ENCODE data around the gene RHEB. TPM values are rescaled to one million over a fixed set of nuclear protein-coding genes. Genes with fewer than 3 reads are reported as not detected.
A peak's percentile ranks its signal among the peaks of the same experiment; 100 is the strongest.

Gene RHEB
- total RNA-seq, 4 donors from 2014 or later = 107 to 229 (median 155) TPM

DNA sequence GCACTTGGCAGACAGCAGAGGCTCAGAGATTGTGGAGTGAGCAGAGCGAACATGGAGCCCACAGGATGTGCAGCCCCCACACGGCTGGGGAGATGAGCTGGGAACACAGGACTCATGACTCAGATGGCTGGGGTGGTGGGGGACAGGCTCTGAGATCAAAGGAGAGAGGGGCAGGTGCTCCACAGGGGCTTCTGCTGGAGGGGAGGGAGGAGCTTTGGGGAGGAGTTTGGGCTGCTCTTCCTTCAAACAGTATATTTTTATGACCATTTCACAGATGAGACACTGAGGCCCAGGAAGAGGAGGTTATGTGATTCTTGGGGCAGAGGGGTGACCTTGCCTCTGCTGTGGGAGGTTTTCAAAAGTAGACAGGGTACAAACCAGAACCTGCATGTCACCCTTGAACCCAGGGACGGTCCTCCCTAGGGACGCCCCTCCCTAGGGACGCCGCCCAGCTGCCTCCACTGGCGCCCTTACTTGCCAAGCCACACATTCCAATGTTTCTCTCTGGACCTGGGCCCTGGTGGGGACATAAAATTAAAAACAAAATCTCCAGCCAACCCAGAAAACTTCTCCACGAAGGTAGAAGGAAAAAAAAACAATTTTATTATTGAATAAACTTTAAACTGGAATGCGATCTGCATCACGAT is 78.8 kb downstream of the RHEB start:
- peak overlapping the region in 2 of 4 donors; percentile 21 to 24 for H3K27ac ChIP-seq
- H3K9me3 ChIP-seq = no peaks in the 10 kb centered on the region
- no peaks in the 10 kb centered on the region for H3K36me3 ChIP-seq
- peak; percentile 9 for ATAC-seq
- H3K4me1 ChIP-seq = peaks cover 0 to 25% (median 22%) of the 10 kb centered on the region in 3 donors
- no peak overlapping the region for H3K4me3 ChIP-seq
- 41 to 63% methylated on average over 6 to 9 of the region's 10 CpGs for WGBS, 2 donors (ENCODE audit: low coverage in 1 of 2)
- peaks cover 26% of the 10 kb centered on the region for H3K27me3 ChIP-seq
- TF ChIP-seq CTCF (IDR thresholded peaks at IDR 0.05) (no peak), POLR2A (IDR thresholded peaks at IDR 0.05) (no peak), POLR2AphosphoS5 (IDR thresholded peaks at IDR 0.05) (no peak), EP300 (IDR thresholded peaks at IDR 0.05) (no peak)

GRCh38 chr7:151439855-151440798 is 79.6 kb downstream of the RHEB start, which contains the start of gene CRYGN:
CRYGN (minus strand) TSS chr7:151440141; CDS start chr7:151439917, 224 bp downstream.
- no peaks in the 10 kb centered on the region for H3K9me3 ChIP-seq
- ATAC-seq = peak; percentile 11
- peak within 1 kb of the TSS in 2 of 4 donors; percentile 21 to 24 for H3K27ac ChIP-seq
- peaks cover 0 to 25% (median 22%) of the 10 kb centered on the region in 3 donors for H3K4me1 ChIP-seq
- TF ChIP-seq POLR2A (IDR thresholded peaks at IDR 0.05) (no peak), POLR2AphosphoS5 (IDR thresholded peaks at IDR 0.05) (no peak), CTCF (IDR thresholded peaks at IDR 0.05) (no peak), EP300 (IDR thresholded peaks at IDR 0.05) (no peak)
- WGBS, 2 donors (ENCODE audit: low coverage in 1 of 2) = 25% methylated on average over 2 of the region's 51 CpGs; no CpG with 5 or more reads in 1 of the 2 donors
- H3K4me3 ChIP-seq = peak within 1 kb of the TSS in 1 of 2 donors; percentile 40
- H3K27me3 ChIP-seq = peaks cover 26% of the 10 kb centered on the region
- H3K36me3 ChIP-seq = no peaks in the 10 kb centered on the region

DNA sequence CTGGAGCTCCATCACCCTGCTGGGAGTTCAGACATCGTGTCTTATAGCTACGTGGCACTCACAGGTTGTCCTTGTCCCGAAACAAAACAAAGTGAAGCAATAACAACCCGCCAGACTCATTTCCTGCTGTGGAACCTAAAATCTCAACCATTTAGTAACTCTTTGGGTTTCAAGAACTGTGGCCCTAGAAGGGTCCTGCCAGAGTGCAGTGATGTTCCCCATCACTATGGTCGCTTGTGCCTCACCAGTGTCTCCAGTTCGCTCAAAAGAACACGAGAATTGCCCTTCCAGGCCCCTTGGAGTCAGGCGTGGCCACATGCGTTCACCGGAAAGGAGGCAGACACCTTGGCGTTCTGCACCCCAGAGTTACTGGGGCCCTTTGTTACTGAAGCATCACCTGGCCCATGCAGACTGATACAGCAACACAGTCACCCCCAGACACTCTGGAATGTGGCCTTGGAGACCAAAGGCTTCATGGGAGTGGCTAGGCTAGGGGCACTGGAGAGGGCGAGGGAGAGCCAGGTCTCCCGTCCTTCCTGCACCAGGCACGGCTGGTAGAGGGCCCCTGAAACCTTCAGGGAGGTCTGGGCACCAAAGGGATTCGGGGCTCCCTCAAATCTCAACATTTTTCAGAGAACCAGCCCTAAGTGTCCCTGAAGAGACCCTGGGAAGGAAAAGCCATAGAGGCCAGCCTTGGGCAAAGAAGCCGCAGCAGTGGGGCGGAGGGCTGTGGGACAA is 80.7 kb downstream of the RHEB start:
- H3K27me3 ChIP-seq = peaks cover 26% of the 10 kb centered on the region
- H3K4me3 ChIP-seq = no peak overlapping the region
- peaks cover 0 to 25% (median 22%) of the 10 kb centered on the region in 3 donors for H3K4me1 ChIP-seq
- peak overlapping the region in 1 of 4 donors; percentile 21 for H3K27ac ChIP-seq
- ATAC-seq = no peak
- 94 to 100% methylated on average over 1 to 3 of the region's 17 CpGs for WGBS, 2 donors (ENCODE audit: low coverage in 1 of 2)
- no peaks in the 10 kb centered on the region for H3K9me3 ChIP-seq
- no peaks in the 10 kb centered on the region for H3K36me3 ChIP-seq
- TF ChIP-seq POLR2A (IDR thresholded peaks at IDR 0.05) (no peak), EP300 (IDR thresholded peaks at IDR 0.05) (no peak), CTCF (IDR thresholded peaks at IDR 0.05) (no peak), POLR2AphosphoS5 (IDR thresholded peaks at IDR 0.05) (no peak)

GRCh38 chr7:151437866-151438516 is 81.7 kb downstream of the RHEB start:
- no peak for ATAC-seq
- Histone ChIP-seq H3K9me3 (no peaks in the 10 kb centered on the region), H3K27me3 (peaks cover 26% of the 10 kb centered on the region), H3K4me1 (peaks cover 0 to 25% (median 22%) of the 10 kb centered on the region in 3 donors), H3K36me3 (no peaks in the 10 kb centered on the region), H3K27ac (peak overlapping the region in 1 of 4 donors; percentile 61), H3K4me3 (no peak overlapping the region)
- TF ChIP-seq POLR2AphosphoS5 (IDR thresholded peaks at IDR 0.05) (no peak), POLR2A (IDR thresholded peaks at IDR 0.05) (no peak), CTCF (IDR thresholded peaks at IDR 0.05) (no peak), EP300 (IDR thresholded peaks at IDR 0.05) (no peak)
- 66% methylated on average over 2 of the region's 23 CpGs; no CpG with 5 or more reads in 1 of the 2 donors for WGBS, 2 donors (ENCODE audit: low coverage in 1 of 2)

Data from gastroesophageal sphincter (tissue), 4 donors.